Astrocyte (in vitro differentiated cells and primary cell): Measurements from ENCODE around the gene PARVB. TPM values are rescaled to one million over a fixed set of nuclear protein-coding genes. Genes with fewer than 3 reads are reported as not detected.

ENCODE experiments used
- DNase-seq: peaks from one replicate; pipeline ENCODE4 v3.0.0-alpha.2; 2010; ENCODE audit warnings: low read depth
- FAIRE-seq: peaks from 2 replicates; lab custom pipeline; 2011; peaks lifted over from hg19 to GRCh38; lab: Jason Lieb, UNC
- H2AFZ ChIP-seq: 2 replicates; pipeline ENCODE4 v1.6.0; 2012; ENCODE audit warnings: low read depth, low read length, inconsistent platforms
- H3K27ac ChIP-seq: 2 replicates; pipeline ENCODE4 v1.5.1; 2011; ENCODE audit warnings: low read depth, low read length, inconsistent platforms
- H3K27me3 ChIP-seq: 2 replicates; pipeline ENCODE4 v1.6.0; 2011; ENCODE audit warnings: low read length, inconsistent platforms; ENCODE audit not compliant: insufficient read depth
- H3K36me3 ChIP-seq: 2 replicates; pipeline ENCODE4 v1.5.1; 2011; ENCODE audit warnings: low read length, inconsistent platforms; ENCODE audit not compliant: insufficient read depth
- H3K4me1 ChIP-seq: 2 replicates; pipeline ENCODE4 v1.5.1; 2011; ENCODE audit warnings: low read length, inconsistent platforms; ENCODE audit not compliant: insufficient read depth
- H3K4me2 ChIP-seq: 2 replicates; pipeline ENCODE4 v1.6.0; 2012; ENCODE audit warnings: low read length, inconsistent platforms
- H3K4me3 ChIP-seq: 2 replicates; pipeline ENCODE4 v1.5.1; 2011; ENCODE audit warnings: low read depth, mild to moderate bottlenecking, low read length, inconsistent platforms; ENCODE audit not compliant: insufficient read depth
- H3K79me2 ChIP-seq: 2 replicates; pipeline ENCODE4 v1.6.0; 2012; ENCODE audit warnings: mild to moderate bottlenecking, low read length, inconsistent platforms; ENCODE audit not compliant: insufficient read depth
- H3K9ac ChIP-seq: 2 replicates; pipeline ENCODE4 v1.6.0; 2012; ENCODE audit warnings: mild to moderate bottlenecking, low read length, inconsistent platforms
- H3K9me3 ChIP-seq: 2 replicates; pipeline ENCODE4 v1.5.1; 2012; ENCODE audit warnings: low read depth, mild to moderate bottlenecking, low read length, inconsistent platforms; ENCODE audit not compliant: insufficient read depth
- H4K20me1 ChIP-seq: 2 replicates; pipeline ENCODE4 v1.6.0; 2012; ENCODE audit warnings: low read length, inconsistent platforms; ENCODE audit not compliant: insufficient read depth
- H3K27ac Mint-ChIP-seq: one replicate; pipeline ENCODE4 v1.8.0; 2021; ENCODE audit warnings: mild to moderate bottlenecking, mixed read lengths; ENCODE audit not compliant: unreplicated experiment
- H3K27me3 Mint-ChIP-seq: one replicate; pipeline ENCODE4 v1.8.0; 2021; ENCODE audit warnings: low read depth, mixed read lengths; ENCODE audit not compliant: unreplicated experiment
- H3K36me3 Mint-ChIP-seq: one replicate; pipeline ENCODE4 v1.8.0; 2021; ENCODE audit warnings: low read depth, mixed read lengths; ENCODE audit not compliant: unreplicated experiment
- H3K4me1 Mint-ChIP-seq: one replicate; pipeline ENCODE4 v1.8.0; 2021; ENCODE audit warnings: low read depth, mixed read lengths; ENCODE audit not compliant: unreplicated experiment
- H3K4me3 Mint-ChIP-seq: one replicate; pipeline ENCODE4 v1.8.0; 2021; ENCODE audit warnings: mild to moderate bottlenecking, moderate library complexity, mixed read lengths; ENCODE audit not compliant: unreplicated experiment
- H3K9me3 Mint-ChIP-seq: one replicate; pipeline ENCODE4 v1.8.0; 2021; ENCODE audit warnings: mild to moderate bottlenecking, mixed read lengths; ENCODE audit not compliant: unreplicated experiment
- CTCF ChIP-seq: IDR thresholded peaks from 2 replicates; pipeline ENCODE4 v1.5.1; 2011; ENCODE audit warnings: low read depth, mild to moderate bottlenecking, inconsistent platforms, low read length, moderate library complexity; ENCODE audit not compliant: insufficient read depth
- EZH2 ChIP-seq: IDR thresholded peaks from 2 replicates; pipeline ENCODE4 v1.6.1; 2012; ENCODE audit warnings: mild to moderate bottlenecking, low read length, inconsistent platforms; ENCODE audit not compliant: insufficient read depth
- total RNA-seq: library from RNA; stranded (reverse); gene quantifications from 2 replicates; pipeline ENCODE4 v1.2.1, GENCODE V29; 2021

Gene PARVB
- total RNA-seq, 1 donor from 2014 or later, result 22.0 TPM

- H2AFZ ChIP-seq, result no peak overlapping the region
- TF ChIP-seq CTCF (no peak), EZH2 (no peak)
- Mint-ChIP-seq H3K4me1 (no peaks in the 10 kb centered on the region), H3K27me3 (peaks cover 12% of the 10 kb centered on the region), H3K36me3 (peaks cover 27% of the 10 kb centered on the region), H3K4me3 (no peak overlapping the region), H3K27ac (no peak overlapping the region), H3K9me3 (peaks cover 18% of the 10 kb centered on the region)
- peaks cover 25% of the 10 kb centered on the region for H3K4me1 ChIP-seq
- FAIRE-seq, result no peak
- H3K4me3 ChIP-seq, result no peak overlapping the region
- no peak overlapping the region for H3K9ac ChIP-seq
- no peak for DNase-seq
- no peak overlapping the region for H3K27ac ChIP-seq
- no peaks in the 10 kb centered on the region for H3K79me2 ChIP-seq
- H3K36me3 ChIP-seq, result no peaks in the 10 kb centered on the region
- H4K20me1 ChIP-seq, result peaks cover 12% of the 10 kb centered on the region
- peaks cover 5% of the 10 kb centered on the region for H3K9me3 ChIP-seq
- H3K4me2 ChIP-seq, result no peak overlapping the region
- H3K27me3 ChIP-seq, result no peaks in the 10 kb centered on the region
Observed at GRCh38 chr22:44131412-44131811, 107.3 kb downstream of the PARVB start.

GRCh38 chr22:44131989-44132685 lies 108.0 kb downstream of the PARVB start:
- Histone ChIP-seq H3K27me3 (no peaks in the 10 kb centered on the region), H3K4me2 (no peak overlapping the region)
- H3K36me3 Mint-ChIP-seq, result peaks cover 32% of the 10 kb centered on the region

More at GRCh38 chr22:44131989-44132685, 108.0 kb downstream of the PARVB start:
- DNase-seq, result no peak
- Histone ChIP-seq H3K4me3 (no peak overlapping the region), H4K20me1 (peaks cover 12% of the 10 kb centered on the region), H3K36me3 (peaks cover 3% of the 10 kb centered on the region), H3K4me1 (peaks cover 25% of the 10 kb centered on the region), H3K9me3 (peaks cover under 1% of the 10 kb centered on the region), H3K27ac (no peak overlapping the region), H3K79me2 (no peaks in the 10 kb centered on the region), H2AFZ (no peak overlapping the region), H3K9ac (no peak overlapping the region)
- no peaks in the 10 kb centered on the region for H3K4me1 Mint-ChIP-seq
- H3K4me3 Mint-ChIP-seq, result no peak overlapping the region
- no peak for TF ChIP-seq CTCF
- no peak for TF ChIP-seq EZH2
- no peak overlapping the region for H3K27ac Mint-ChIP-seq
- no peak for FAIRE-seq
- H3K9me3 Mint-ChIP-seq, result peaks cover 17% of the 10 kb centered on the region
- H3K27me3 Mint-ChIP-seq, result peaks cover 12% of the 10 kb centered on the region
